Dermis microvascular lymphatic vessel endothelial cell (primary cell): Measurements from ENCODE around the gene ETV2. TPM values are rescaled to one million over a fixed set of nuclear protein-coding genes. Genes with fewer than 3 reads are reported as not detected.

Experiments used
- total RNA-seq: library from RNA; depleted of rRNA; stranded (reverse); fragments of >200 nt; gene quantifications from 2 replicates; pipeline ENCODE4 v1.2.1, GENCODE V29; 2014

ETV2 gene
- total RNA-seq, 1 donor from 2014 or later = 0.26 TPM

Other genes with a start within 250 kb of the ETV2 start
- gene FFAR2, start 193.5 kb upstream of the ETV2 start, total RNA-seq = not detected in 2 replicates
- not detected in 2 replicates for gene KRTDAP, start 151.3 kb upstream of the ETV2 start, total RNA-seq
- gene DMKN, start 128.1 kb upstream of the ETV2 start, total RNA-seq = not detected in 2 replicates
- not detected in 2 replicates for gene SBSN, start 113.4 kb upstream of the ETV2 start, total RNA-seq
- not detected in 2 replicates for gene GAPDHS, start 108.3 kb upstream of the ETV2 start, total RNA-seq
- 52.1 and 70.3 TPM in 2 replicates for gene TMEM147, start 96.1 kb upstream of the ETV2 start, total RNA-seq
- gene ATP4A, start 78.1 kb upstream of the ETV2 start, total RNA-seq = not detected in 2 replicates
- gene PMIS2, start 55.6 kb upstream of the ETV2 start, total RNA-seq = not detected in 2 replicates
- gene HAUS5, start 29.0 kb upstream of the ETV2 start, total RNA-seq = 4.9 and 5.6 TPM in 2 replicates
- gene RBM42, start 12.7 kb upstream of the ETV2 start, total RNA-seq = 27.9 and 35.4 TPM in 2 replicates
- gene COX6B1, start 6.6 kb downstream of the ETV2 start, total RNA-seq = 243 and 347 TPM in 2 replicates
- not detected in 2 replicates for gene UPK1A, start 24.8 kb downstream of the ETV2 start, total RNA-seq
- not detected in 2 replicates for gene ZBTB32, start 62.8 kb downstream of the ETV2 start, total RNA-seq
- 2.3 and 7.1 TPM in 2 replicates for gene KMT2B, start 76.3 kb downstream of the ETV2 start, total RNA-seq
- 1.1 and 1.8 TPM in 2 replicates for gene IGFLR1, start 100.7 kb downstream of the ETV2 start, total RNA-seq
- 2.4 and 4.3 TPM in 2 replicates for gene U2AF1L4, start 103.7 kb downstream of the ETV2 start, total RNA-seq
- gene PSENEN, start 103.9 kb downstream of the ETV2 start, total RNA-seq = 16.3 and 19.2 TPM in 2 replicates
- 3.0 and 3.8 TPM in 2 replicates for gene LIN37, start 106.8 kb downstream of the ETV2 start, total RNA-seq
- gene HSPB6, start 115.3 kb downstream of the ETV2 start, total RNA-seq = 0.13 and 0.25 TPM in 2 replicates
- gene PROSER3, start 116.4 kb downstream of the ETV2 start, total RNA-seq = 1.3 and 1.4 TPM in 2 replicates
- gene ARHGAP33, start 133.8 kb downstream of the ETV2 start, total RNA-seq = 1.0 and 2.3 TPM in 2 replicates
- not detected in 2 replicates for gene PRODH2, start 171.1 kb downstream of the ETV2 start, total RNA-seq
- not detected in 2 replicates for gene NPHS1, start 210.8 kb downstream of the ETV2 start, total RNA-seq
- not detected in 2 replicates for gene KIRREL2, start 215.2 kb downstream of the ETV2 start, total RNA-seq
- gene APLP1, start 226.8 kb downstream of the ETV2 start, total RNA-seq = 1.8 TPM in 2 replicates